HG02623 (cell line): ENCODE data around the gene PPM1A.

ENCODE experiments used
- ATAC-seq: cut with Tn5 transposase; IDR thresholded peaks from one replicate; pipeline ENCODE4 v1.9.1; 2021; ENCODE audit warnings: moderate library complexity; ENCODE audit not compliant: unreplicated experiment

PPM1A gene

DNA sequence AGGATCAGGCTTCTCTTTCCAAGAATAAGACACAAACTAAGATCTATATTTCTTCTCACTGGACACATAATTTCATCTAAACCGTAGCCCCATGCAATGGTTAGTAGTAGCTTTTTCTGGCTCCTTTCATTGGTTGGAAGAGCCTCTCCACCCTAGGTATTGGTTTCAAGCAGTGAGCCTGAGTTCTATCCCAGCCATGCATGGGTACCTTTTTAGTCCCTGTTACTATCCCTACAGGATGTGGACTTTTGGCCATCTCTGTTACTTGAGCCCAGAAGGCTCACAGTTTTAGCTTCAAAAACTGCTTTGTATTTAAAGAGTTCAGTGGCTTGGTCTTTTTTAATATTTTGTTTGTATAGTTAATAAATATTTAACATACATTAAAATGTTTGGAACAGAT, 16.1 kb downstream of the PPM1A start:
- ATAC-seq = no peak

DNA sequence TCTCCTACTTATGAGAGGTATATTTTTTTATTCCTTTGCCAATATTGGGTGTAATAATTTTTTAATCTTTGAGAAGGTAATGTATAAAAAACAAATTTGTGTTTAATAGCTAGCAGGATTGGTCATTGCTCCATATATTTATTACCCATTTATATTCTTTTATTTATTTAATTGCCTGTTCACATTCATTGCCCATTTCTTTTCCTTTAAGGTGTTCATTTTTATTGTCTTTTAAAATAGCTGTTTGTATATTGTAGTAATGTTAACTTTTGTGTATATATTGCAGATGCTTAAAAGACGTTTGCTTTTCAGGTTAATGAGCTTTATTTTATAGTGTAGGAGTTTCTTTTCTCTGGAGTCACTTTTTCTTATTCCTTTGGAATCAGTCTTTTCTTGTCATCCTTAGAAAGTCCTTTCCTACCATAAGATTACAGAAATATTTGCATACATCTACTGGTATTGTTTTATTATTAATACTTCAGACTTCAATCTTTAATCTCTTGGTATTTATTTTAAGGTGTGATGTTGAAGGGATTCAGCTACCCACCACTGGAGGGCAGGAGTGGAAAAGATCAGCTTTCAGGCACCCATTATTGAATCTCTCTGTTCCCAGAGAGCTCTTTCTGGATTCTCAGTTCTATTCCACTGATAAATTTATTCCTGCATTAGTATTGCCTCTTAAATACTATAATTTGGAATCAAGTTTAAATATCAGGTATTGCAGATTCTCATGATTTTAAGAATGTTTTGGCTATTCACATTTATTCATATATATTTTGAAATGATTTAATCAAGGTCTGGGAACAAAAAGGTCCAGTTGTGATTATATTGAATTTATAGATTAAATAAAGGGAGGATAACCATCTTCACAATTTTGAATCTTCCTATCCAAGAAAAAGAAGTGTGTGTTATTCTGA, 17.3 kb downstream of the PPM1A start:
- ATAC-seq = no peak

DNA sequence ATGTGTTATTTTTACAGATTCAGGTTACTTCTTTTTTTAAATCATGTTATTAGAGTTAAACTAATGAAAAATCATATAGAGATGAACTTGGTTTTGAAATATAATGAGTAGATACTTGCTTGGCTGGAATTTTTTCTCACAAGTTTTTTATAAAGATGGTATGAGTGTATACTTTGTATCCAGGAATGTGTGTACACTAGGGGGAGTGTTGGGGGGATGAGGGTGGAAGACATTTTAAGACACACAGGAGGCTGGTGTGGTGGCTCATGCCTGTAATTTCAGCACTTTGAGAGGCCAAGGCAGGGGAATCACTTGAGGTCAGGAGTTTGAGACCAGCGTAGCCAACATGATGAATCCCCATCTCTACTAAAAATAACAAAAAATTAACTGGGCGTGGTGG, 23.2 kb downstream of the PPM1A start:
- ATAC-seq = no peak

DNA sequence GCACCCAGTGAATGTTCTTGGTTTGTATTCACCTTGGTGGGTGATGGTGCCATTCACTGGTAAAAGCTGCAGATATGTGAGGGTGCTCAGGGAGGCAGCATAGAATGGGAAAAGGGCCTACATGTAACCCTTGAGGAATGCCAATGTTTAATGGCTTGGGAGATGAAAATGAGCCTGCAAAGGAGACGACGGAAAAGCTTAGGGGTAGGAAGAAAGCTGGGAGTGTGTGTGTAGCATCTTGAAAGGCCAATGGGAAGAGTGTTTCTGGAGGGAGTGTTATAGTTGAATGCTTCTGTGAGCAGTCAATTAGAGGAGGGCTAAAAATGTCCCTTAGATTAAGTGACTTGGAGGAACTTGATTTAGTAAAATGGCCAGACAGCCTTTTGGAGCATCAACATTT, 24.9 kb downstream of the PPM1A start:
- ATAC-seq = no peak

GRCh38 chr14:60274448-60274847, 25.4 kb downstream of the PPM1A start:
- no peak for ATAC-seq

DNA sequence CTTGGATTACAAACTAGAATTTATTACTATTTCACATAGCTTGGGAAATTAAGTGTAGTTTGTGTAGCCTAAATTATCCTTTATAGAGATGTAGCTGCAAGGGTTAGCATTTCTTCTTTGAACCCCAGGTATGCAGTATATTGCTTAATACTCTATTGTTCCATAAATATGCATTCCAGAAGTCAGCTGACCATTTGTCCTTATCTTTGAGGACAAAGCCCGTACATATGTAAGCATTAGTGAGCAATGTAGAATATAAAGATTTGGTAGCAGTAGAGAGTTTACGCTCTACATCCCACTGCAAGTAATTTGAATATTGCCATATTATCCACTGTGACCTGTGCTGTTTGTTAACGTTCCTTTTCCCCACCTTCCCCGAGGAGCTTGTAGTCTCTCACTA, 26.9 kb downstream of the PPM1A start:
- ATAC-seq = no peak

DNA sequence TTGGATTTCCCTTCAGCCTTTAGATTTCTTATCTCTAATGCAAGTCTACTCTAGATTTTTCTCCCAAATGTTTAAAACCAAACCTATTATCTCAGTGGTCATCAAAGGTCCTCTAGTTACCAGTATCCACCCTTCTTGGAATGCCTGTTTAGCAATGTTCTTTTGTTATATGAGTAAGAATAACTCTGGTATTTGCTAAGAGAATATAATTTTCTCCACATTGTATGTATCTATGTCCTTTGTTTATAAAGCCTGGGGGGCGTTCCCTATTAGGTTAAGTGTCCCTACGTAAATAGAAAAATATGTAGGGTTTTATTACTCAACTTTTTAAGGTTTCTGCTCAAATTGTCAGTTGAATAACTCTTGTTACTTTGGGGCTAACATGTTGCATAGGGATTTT, 27.3 kb downstream of the PPM1A start:
- ATAC-seq = no peak

DNA sequence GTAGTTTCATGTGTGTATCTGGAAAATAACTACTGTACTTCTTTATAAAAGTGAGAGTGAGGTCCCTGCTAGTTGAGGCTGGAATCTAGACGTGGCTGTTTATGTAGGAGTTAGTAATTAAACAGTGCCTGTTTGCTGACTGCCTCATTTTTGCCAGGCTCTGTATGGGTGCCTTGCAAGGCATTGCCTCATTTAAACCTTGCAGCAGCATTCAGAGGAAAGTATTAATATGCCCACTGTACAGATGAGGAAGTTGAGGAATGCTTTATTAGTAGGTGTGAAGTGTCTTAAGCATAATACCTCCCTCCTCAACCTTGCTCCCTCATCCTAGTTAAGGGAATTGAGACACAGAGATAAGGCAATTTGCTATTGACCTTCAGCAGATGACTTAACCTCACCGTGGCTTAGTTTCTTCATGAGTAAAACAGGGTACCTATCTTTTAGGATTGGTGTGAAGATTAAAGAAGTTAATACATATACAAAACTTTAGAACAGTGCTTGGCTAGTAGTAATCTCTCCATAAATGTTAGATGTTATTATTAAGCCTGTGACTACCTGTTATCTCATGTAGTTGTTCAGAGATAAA, 28.7 kb downstream of the PPM1A start:
- ATAC-seq = no peak

DNA sequence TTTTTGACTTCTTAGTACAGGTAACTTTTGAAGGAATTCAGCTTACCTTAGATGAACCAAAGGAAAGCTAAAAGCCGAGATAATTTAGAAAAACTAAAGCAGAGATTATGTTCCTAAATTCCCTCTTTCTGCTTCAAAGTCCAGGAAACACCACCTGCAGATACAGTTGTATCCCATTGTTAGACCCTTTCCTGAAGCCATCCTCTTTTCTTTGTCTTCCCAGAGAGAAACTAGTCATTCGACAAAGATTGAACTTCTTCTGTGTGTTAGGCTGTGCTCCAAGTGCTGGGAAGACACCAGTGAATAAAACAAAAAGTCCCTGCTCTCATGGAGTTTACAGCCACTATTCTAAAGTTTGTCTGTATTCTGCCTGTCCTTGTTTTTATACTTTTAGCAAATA, 29.3 kb downstream of the PPM1A start:
- ATAC-seq = no peak

DNA sequence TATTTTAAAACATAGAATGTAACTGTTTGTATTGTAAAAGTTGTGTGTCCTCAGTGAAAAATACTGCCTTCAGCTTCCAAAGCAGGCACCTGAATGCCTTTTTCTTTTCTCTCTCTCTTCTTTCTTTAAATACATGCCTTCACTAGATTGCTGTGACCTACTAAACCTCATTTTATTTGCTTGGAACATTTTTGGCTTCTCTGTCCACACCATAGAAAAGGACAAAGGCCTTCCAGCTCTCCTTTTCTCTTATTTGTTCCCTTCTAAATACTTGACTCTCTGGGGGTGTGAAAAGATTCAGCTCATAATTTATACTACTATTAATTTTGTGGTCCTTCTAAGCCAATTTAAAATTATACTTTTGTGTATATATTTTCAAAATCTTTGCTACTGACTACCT, 38.4 kb downstream of the PPM1A start:
- no peak for ATAC-seq

- no peak for ATAC-seq
Observed at GRCh38 chr14:60288279-60288678, 39.3 kb downstream of the PPM1A start.

- no peak for ATAC-seq
Observed at GRCh38 chr14:60294411-60295069, 45.5 kb downstream of the PPM1A start.

DNA sequence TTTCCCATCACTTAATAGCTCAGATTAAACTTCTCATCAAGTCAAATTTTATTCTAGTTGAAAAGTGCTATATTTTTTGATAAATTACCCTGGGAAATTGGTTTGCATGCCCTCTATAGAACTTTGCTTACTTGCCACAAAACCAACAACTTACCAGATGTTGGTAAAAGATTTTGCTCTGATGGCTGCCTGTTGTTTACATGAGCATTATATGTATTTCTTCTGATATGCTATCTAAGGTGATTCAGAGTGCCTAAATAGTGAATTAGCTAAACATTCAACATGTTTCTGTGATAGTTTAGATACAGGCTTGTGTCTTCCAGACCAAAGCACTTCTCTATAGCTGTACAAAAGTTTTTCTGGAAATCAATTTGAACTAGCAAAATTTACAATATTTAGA, 51.0 kb downstream of the PPM1A start:
- no peak for ATAC-seq

GRCh38 chr14:60301685-60302084, 52.7 kb downstream of the PPM1A start:
- ATAC-seq = no peak

- no peak for ATAC-seq
Observed at GRCh38 chr14:60302663-60303062, 53.6 kb downstream of the PPM1A start.

GRCh38 chr14:60303745-60304144, 54.7 kb downstream of the PPM1A start:
- no peak for ATAC-seq

DNA sequence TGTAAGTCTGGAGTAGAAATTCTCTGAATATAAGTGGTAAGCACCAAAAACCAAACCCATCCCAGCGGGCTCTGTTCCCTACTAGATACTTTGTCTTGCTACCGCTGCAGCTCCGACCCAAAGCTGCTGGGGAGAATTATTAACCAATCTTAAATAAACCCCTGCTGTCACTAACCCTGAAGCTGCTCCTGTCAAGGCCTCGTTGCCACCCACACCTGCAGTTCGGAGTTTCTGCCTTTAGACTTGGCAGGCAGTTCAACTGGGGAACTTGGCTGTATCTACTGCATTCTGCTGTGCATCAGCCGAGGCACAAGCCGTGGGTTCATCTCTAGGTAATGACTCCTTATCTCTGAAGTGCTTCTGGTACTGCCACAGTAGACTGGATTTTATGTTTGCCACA, 55.5 kb downstream of the PPM1A start:
- no peak for ATAC-seq

GRCh38 chr14:60309867-60310552, 61.0 kb downstream of the PPM1A start:
- no peak for ATAC-seq

DNA sequence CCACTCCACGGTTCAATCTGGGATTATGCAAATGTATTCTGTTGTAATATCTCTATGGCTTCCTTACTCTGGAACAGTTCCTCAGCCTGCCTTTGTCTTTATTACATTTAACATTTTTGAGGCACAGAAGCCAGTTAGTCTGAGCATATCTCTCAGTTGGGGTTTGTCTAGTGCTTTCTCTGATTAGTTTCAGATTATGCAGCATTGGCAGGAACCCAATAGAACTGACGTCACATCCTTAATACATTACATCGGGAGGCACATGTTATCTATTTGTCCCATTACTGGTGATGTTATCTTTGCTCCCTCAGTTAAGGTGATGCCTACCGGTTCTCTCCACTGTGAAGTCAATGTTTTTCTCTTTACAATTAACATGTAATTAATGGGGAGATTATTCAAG, 62.4 kb downstream of the PPM1A start:
- no peak for ATAC-seq

DNA sequence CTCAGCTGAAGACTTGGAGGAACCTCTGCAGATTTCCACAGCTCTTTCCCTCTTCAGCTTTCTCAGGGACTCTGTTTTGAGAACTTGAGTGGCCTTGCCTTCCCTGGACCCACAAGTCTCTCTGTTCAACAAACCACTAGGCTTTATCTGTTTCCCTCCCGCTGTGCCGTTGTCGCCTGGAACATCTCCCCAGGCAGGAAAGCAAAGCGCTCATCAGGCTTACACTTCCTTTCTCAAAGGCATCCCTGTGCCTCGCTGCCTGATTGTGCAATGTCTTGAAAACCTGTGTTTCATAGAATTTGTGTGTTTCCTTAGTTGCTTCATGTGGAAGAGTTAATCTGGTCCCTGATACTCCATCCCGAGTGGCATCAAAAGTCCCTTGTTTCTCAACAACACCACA, 64.1 kb downstream of the PPM1A start:
- ATAC-seq = no peak

GRCh38 chr14:60315196-60315990, 66.4 kb downstream of the PPM1A start:
- no peak for ATAC-seq
